OCI-LY3 (cell line): ENCODE data around the gene USP10.

ENCODE experiments used
- CTCF ChIP-seq: fragments of 200-600, 300-600 bp; sonication (generic); IDR thresholded peaks from 2 replicates; pipeline ENCODE4 v1.5.1; 2014; ENCODE audit warnings: antibody characterized with exemption, low read length, low read depth
- EZH2phosphoT487 ChIP-seq: fragments of 200-600 bp; shearing (Covaris generic); IDR thresholded peaks from 2 replicates; pipeline ENCODE4 v1.6.1; 2018; ENCODE audit warnings: antibody characterized with exemption, mixed run types, low read depth

GRCh38 chr16:84667600-84668309, 32.0 kb upstream of the USP10 start:
- TF ChIP-seq CTCF (no peak), EZH2phosphoT487 (no peak)
